ENCODE data around the gene LINC01488.

Gene LINC01488

GRCh38 chr11:69481393-69481844 lies at the start of gene LINC01488:
Gene LINC01488, plus strand, starts transcription at chr11:69481663.
- no peak for DNase-seq

GRCh38 chr11:69431893-69432738 lies 49.3 kb upstream of the LINC01488 start:
- no peak for DNase-seq

DNA sequence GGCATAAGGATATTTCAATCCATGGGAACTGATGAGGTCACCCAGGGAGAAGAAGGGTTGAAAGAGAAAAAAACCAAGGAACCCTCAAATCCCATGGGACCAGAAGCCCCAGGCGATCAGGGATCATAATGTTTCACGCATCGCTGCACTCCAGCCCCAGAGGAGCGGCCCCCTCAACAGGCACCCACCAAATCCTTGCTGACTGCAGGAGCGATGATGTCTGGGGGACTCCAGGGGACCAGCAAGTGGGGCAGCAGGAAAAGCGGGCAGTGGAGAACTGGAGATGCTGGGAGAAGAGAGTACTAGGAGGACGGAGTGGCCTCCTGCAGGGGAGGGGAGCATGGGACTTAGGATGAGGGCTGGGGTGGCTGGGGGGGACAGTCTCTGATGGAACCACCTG lies 47.7 kb upstream of the LINC01488 start:
- DNase-seq, result no peak

DNA sequence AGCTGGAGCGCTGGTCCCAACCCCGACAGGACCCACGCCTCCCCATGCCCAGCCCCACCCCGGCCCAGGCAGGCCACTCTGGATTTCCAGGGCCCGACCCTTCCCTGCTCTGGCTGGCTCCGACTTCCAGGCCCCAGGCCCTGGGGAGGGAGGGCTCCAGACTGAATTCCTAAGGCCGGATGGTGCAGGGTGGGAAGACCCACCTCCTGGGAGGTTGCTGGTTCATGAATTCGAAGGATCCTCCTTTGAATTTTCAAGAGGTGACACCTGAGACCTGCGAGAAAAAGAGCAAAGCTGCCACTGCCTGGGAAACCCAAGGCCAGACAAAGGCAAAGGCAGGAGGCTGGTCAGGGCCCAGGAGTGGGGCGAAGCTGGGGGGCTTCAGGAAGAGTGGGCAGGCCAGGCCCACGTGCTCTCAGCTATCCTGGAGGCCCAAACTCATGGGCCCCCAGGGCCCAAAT lies 47.0 kb upstream of the LINC01488 start:
- no peak for DNase-seq

- no peak for DNase-seq
Measured at GRCh38 chr11:69435161-69435986, 46.1 kb upstream of the LINC01488 start.

DNA sequence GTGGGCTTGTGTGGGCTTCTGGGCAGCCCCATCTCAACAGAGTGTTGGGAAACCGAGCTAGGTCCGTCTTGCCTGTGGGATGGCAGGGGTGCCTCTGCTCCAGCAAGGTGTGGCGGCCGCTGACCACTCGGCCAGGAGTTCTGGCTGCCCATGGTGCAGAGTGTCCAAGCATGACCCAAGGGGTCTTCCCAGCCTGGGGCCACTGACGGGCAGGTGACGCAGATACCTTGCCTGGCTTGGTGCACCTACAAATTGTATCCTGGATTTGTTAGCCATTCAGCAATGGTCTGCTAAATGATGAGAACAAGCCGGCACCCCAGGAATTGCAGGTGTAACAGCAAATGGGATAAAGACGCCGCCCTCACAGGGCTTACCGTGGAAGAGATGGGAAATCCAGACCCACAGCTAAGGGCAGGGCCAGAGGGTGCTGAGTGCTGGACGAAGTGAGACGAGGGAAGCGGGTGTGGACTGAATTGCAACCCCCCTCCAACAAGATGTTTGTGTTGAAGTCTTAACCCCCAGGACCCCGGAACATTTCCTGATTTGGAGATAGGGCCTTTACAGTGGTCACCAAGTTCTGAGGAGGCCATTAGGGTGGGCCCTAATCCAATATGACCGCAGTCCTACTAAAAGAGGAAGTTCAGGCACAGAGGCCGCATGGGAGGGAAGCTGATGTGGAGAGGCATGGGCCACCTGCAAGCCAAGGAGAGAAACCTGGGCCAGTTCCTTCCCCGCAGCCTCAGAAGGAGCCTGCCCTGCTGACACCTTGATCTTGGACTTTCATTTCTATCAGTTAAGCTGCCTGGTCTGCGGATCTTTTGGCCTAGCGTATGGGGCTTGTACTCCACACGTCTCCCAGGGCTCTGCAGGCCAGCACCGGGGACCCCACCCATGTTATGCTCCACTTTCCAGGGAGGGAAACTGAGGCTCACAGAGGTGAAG lies 45.2 kb upstream of the LINC01488 start:
- no peak for DNase-seq

DNA sequence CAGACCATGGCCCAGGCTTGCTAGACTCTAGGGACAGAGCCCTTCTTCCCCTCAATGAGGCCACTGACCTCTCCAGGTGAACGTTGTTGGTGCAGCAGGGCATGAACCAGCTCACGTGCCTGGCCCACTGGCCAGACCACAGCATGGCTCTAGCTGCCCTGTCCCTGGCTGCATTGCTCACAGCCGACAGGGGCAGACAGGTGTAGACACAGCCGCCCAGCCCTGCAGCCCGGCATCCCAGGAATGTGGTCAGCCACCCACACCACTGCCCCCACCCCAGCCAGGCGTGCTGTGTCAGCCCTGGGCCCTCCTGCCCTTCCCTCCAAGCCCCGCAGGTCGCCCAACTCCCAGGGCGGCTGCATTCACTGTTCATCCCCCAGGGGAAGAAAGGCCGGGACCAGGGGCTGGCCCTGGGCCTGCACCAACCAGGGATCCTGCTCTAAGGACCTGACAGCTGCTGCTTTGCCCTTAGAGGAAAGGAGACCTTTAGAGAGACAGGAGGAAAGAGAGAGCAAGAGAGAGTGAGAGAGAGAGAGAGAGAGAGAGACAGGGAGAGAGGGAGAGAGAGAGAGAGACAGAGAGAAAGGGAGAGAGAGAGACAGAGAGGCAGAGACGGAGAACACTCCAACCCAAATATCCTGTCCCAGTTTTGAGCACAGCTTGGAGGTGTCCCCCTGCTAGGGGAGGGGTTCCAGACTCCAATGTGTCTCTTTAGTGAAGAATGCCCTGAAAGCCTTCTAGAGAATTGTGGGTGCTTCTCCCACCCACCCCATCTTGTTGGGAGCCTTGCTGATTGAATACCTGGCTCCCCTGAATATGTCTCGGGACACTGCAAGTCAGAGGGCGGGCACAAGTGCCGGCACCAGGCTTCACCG lies 44.2 kb upstream of the LINC01488 start:
- DNase-seq, result no peak

- no peak for DNase-seq
Measured at GRCh38 chr11:69437876-69438205, 43.6 kb upstream of the LINC01488 start.

GRCh38 chr11:69438286-69438920 lies 43.1 kb upstream of the LINC01488 start:
- DNase-seq, result no peak

GRCh38 chr11:69439127-69439526 lies 42.3 kb upstream of the LINC01488 start:
- no peak for DNase-seq

GRCh38 chr11:69439651-69440464 lies 41.6 kb upstream of the LINC01488 start:
- no peak for DNase-seq

DNA sequence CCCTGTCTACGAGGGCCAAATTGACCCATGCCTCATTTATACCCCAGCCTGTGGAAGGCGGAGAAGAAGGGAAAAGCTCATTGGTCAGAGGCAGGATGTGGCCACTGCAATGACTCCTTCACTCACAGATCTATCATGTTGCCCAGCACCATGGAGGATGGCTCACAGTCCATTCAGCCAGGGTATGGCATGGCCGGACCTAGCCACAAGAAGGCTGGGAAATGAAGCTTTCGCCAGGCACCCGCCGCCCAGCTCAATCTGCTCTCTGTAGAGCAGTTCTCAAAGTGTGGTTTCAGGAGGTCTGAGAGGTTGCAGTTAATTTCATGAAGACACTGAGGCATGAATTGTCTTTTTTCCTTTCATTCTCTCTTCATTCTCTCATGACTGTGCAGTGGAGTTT lies 40.6 kb upstream of the LINC01488 start:
- no peak for DNase-seq

DNA sequence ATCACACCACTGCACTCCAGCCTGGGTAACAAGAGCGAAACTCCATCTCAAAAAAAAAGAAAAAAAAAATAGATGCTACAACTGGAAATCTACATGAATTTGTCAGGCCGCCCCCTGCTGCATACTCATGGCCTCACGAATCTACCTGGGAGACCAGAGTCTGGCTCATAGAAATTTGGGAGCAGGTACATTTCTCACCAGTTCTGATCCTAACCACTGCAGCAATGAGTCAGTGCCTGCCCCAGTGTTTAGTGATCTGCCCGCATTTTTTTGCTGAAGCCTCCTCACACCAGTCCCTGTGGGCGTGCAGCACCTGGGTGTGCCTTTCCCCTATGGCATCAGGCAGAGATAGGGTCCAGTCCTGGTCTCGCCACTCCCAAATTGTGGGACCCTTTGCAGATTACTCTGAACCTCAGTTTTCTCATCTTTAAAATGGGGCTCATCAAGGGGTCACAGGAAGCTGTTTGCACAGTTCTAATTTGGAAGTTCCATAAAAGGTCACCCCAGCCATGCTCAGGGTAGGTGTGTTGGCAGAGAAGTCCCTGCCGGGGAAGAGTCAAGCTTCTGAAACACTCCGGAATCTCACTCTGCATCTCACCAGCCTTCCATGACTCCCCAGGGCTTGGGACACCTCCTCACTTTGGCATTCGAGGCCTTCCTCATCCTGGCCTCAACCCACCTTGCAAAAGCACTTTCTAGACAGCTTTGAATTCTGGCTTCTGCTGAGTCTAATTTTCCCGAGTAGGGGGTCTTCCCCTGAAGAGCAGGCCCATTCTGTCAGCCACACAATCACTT lies 39.3 kb upstream of the LINC01488 start:
- DNase-seq, result no peak

DNA sequence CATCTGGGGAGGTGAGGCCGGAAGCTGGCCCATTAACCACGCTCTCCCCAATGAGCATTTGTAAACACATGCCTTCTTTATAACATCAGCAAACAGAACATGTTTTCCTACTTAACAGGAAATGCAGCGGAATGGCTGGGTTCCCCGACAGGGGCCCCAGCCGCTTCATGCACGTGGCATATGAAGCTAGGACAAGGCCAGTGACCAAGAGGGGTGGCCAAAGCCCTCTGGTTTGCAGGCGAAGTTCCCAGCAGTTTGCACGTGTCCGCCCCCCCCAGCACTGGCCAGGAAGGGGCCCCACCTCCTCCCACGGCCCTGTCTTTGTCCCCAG lies 38.7 kb upstream of the LINC01488 start:
- DNase-seq, result peak in 9 of 51 donors; percentile 23 to 49 (median 38)

DNA sequence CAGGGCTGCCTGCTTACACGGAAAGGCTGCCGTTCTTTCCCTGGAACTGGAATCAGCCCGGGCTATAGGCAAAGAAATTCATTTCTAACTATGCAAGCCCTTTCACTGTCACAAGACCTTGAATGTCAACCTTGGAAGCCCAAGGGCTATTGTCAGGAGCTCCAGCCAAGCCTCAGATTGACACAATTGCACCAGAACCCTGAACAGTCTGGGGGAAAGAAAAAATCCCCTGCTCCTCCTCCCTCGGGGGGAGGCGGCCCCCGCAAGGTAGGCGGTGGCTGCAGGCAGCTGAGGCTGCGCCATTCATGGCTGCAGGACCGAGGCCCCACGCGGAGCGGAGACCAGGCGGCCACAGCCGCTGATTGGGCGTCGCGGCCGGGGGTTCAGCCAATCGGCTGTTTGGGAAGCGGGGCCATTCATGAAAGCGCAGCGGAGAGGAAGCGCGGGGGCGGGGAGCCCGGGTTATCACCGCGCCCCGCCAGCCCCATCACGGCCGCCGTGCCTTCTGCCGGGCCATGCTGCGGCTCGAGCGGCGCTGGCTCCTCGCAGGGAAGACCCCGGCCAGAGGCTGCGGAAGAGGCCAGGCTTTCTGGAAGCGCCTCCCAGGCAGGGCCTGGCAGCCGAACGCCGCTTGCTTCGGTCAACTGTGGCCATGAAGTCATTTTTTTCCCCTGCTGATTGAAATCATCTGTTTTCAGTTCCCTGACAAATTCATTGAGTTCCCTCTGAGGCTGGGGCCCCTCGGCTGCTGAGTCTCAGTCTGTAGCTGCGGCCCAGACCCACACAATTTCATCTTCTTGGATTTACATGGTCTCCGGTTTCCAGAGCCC lies 38.1 kb upstream of the LINC01488 start:
- DNase-seq, result peak; percentile 29 to 90 (median 78)

DNA sequence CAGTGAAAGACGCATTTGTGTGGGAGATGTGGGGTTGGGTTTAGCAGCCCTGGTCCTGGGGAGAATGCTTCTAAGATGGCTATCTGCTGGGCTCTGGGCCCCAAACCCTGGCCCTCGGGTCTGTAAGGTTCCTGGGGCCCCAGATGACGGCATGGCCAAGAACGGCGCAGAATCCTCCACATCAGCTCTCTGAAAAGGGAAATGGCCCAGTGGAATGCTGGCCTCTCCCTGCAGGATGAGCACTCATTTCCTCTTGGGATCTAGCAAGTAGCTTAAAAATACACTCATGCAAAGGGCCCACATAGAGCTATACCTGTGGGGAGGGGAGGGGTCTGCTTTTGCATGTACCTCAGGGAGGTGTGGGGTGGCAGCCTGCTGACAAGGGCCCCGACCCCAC lies 37.5 kb upstream of the LINC01488 start:
- DNase-seq, result no peak
